ENCODE results near the gene CALM3.
A peak's percentile ranks its signal among the peaks of the same experiment; 100 is the strongest.

Gene CALM3

DNA sequence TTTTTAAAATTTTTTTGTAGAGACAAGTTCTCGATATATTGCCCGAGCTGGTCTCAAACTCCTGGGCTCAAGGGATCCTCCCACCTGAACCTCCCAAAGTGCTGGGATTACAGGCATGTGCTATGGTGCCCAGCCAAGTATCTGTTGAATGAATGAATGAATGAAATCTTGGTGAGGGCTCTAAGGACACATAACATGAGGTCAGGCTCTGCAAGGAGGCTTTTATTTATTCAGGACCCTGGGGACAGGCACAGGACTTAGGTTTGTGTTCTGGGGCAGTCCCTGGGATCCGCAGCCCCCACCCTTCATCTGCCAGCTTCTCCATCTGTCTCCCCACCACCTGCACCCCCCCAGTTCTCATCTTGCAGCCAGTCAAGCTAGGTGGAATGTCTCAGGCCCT lies 19.1 kb downstream of the CALM3 start:
- no peak for DNase-seq
- no peak overlapping the region for H3K4me3 ChIP-seq (ENCODE audit: control insufficient read depth in 1 of 7, extremely low read depth in 1 of 7, insufficient read depth in 4 of 7, low read depth in 2 of 7, low read length in 6 of 7)
- peaks cover 3 to 83% (median 70%) of the 10 kb centered on the region in 4 experiments for H3K4me1 ChIP-seq (ENCODE audit: control extremely low read depth in 1 of 4, control insufficient read depth in 4 of 4, insufficient read depth in 4 of 4, low read length in 3 of 4)
- no peak overlapping the region for H3K27ac ChIP-seq (ENCODE audit: insufficient read depth in 1 of 2, low read depth in 1 of 2, low read length in 2 of 2, poor library complexity in 1 of 2, severe bottlenecking in 2 of 2)
- WGBS (ENCODE audit: insufficient coverage) = 85% methylated on average over 3 of the region's 3 CpGs
- POLR2A ChIA-PET = interaction anchor here (1.2 kb wide), 1 partner anchor 9 kb away, joined by 3 read pairs; no protein-coding TSS in a partner anchor
- H3K27me3 ChIP-seq (replicated peaks in 2 of 5; ENCODE audit: control insufficient read depth in 4 of 5, insufficient read depth in 5 of 5, low read length in 4 of 5) = no peaks in the 10 kb centered on the region
- H3K9me3 ChIP-seq (ENCODE audit: control extremely low read depth in 1 of 5, control insufficient read depth in 4 of 5, insufficient read depth in 2 of 5, low read depth in 1 of 5, low read length in 4 of 5) = no peaks in the 10 kb centered on the region
- CTCF ChIA-PET = interaction anchor here (1.1 to 13.9 kb wide), 6 partner anchors 8 to 53 kb away, joined by 3 to 172 read pairs (median 7); partner anchors contain the start of genes DACT3 and PTGIR
- H3K36me3 ChIP-seq (ENCODE audit: control insufficient read depth in 4 of 4, insufficient read depth in 4 of 4, low read length in 3 of 4) = no peaks in the 10 kb centered on the region

DNA sequence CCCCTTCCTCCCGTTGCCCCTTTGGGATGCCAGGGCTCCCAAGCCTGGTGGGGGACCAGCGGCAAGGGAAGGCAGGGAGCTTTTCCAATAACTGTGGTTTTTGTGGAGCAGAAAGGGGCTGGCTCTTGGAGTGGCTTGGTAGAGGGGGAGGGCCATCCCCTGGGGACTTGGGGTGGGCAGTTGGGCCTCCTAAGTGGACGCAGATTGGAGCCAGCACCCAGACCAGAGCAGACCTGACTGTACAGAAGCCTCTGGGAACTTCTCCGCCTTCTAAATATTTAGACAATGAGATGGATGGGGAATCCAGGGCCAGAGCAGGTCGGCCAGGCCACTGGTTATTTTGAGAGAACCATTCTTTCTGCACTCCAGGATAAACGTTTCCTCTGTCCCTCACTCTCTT lies 19.6 kb downstream of the CALM3 start:
- no peak overlapping the region for H3K27ac ChIP-seq (ENCODE audit: insufficient read depth in 1 of 2, low read depth in 1 of 2, low read length in 2 of 2, poor library complexity in 1 of 2, severe bottlenecking in 2 of 2)
- H3K36me3 ChIP-seq (ENCODE audit: control insufficient read depth in 4 of 4, insufficient read depth in 4 of 4, low read length in 3 of 4) = no peaks in the 10 kb centered on the region
- CTCF ChIA-PET = interaction anchor here (1.7 to 13.9 kb wide), 4 partner anchors 8 to 41 kb away, joined by 7 to 172 read pairs (median 10); partner anchors contain the start of genes DACT3 and PTGIR
- H3K4me1 ChIP-seq (ENCODE audit: control extremely low read depth in 1 of 4, control insufficient read depth in 4 of 4, insufficient read depth in 4 of 4, low read length in 3 of 4) = peaks cover 3 to 85% (median 74%) of the 10 kb centered on the region in 4 experiments
- no peaks in the 10 kb centered on the region for H3K9me3 ChIP-seq (ENCODE audit: control extremely low read depth in 1 of 5, control insufficient read depth in 4 of 5, insufficient read depth in 2 of 5, low read depth in 1 of 5, low read length in 4 of 5)
- H3K4me3 ChIP-seq (ENCODE audit: control insufficient read depth in 1 of 7, extremely low read depth in 1 of 7, insufficient read depth in 4 of 7, low read depth in 2 of 7, low read length in 6 of 7) = no peak overlapping the region
- no peaks in the 10 kb centered on the region for H3K27me3 ChIP-seq (replicated peaks in 2 of 5; ENCODE audit: control insufficient read depth in 4 of 5, insufficient read depth in 5 of 5, low read length in 4 of 5)
- POLR2A ChIA-PET = no interaction called here
- 85% methylated on average over 2 of the region's 6 CpGs for WGBS (ENCODE audit: insufficient coverage)
- no peak for DNase-seq

DNA sequence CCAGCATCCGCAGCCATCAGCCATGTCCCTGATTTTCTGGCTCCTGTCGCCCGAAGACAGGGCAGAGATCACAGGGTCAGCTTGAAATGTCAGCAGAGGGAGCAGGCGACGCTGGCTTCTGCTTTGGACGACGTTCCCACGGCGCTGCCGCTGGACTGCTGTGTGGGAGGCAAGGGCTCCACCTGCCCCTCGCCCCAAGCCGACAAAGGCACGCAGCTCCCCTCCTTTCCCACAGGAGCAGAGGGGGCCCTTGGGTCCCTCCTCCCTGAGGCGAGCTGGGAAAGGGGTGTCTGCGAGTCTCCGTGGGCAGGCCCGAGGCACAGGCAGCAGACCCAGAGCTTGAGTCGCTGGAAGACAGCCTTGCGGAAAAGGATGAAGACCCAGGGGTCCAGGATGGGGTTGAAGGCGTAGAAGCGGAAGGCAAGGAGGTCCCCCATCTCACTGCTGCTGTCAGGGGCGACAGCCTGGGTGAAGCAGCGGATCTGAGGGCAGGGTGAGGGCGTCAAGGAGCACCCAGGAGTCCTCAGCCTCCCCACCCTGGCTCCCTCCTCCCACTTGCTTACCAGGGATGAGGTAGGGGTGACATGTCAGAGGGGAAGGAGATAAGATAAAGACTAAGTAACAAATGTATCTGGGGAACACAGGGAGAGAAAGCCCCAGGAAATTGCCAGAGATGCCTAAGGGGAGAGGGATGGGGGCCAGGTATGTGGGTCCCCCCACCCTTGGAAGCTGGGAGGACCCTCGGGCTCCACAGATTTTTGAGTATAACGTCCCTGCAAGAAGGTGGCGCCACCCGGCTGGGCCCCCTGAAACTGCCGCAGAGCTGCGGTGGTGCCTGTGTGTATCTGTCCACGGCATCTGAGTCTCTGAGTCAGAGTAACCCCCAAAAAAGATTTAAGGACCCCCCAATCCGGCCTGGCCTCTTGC lies 20.3 kb downstream of the CALM3 start:
- DNase-seq = peak in 1 of 3 donors; percentile 22
- Histone ChIP-seq H3K27ac (ENCODE audit: insufficient read depth in 1 of 2, low read depth in 1 of 2, low read length in 2 of 2, poor library complexity in 1 of 2, severe bottlenecking in 2 of 2) (peak overlapping the region in 1 of 2 experiments; percentile 25), H3K27me3 (replicated peaks in 2 of 5; ENCODE audit: control insufficient read depth in 4 of 5, insufficient read depth in 5 of 5, low read length in 4 of 5) (no peaks in the 10 kb centered on the region), H3K9me3 (ENCODE audit: control extremely low read depth in 1 of 5, control insufficient read depth in 4 of 5, insufficient read depth in 2 of 5, low read depth in 1 of 5, low read length in 4 of 5) (no peaks in the 10 kb centered on the region), H3K36me3 (ENCODE audit: control insufficient read depth in 4 of 4, insufficient read depth in 4 of 4, low read length in 3 of 4) (no peaks in the 10 kb centered on the region), H3K4me1 (ENCODE audit: control extremely low read depth in 1 of 4, control insufficient read depth in 4 of 4, insufficient read depth in 4 of 4, low read length in 3 of 4) (peaks cover 3 to 86% (median 75%) of the 10 kb centered on the region in 4 experiments), H3K4me3 (ENCODE audit: control insufficient read depth in 1 of 7, extremely low read depth in 1 of 7, insufficient read depth in 4 of 7, low read depth in 2 of 7, low read length in 6 of 7) (no peak overlapping the region)
- POLR2A ChIA-PET = no interaction called here
- CTCF ChIA-PET = interaction anchor here (1.7 to 13.9 kb wide), 3 partner anchors 7 to 40 kb away, joined by 7 to 172 read pairs (median 12); partner anchors contain the start of genes DACT3 and PTGIR
- whole genome bisulfite sequencing (ENCODE audit: insufficient coverage) = 93% methylated on average over 25 of the region's 32 CpGs

DNA sequence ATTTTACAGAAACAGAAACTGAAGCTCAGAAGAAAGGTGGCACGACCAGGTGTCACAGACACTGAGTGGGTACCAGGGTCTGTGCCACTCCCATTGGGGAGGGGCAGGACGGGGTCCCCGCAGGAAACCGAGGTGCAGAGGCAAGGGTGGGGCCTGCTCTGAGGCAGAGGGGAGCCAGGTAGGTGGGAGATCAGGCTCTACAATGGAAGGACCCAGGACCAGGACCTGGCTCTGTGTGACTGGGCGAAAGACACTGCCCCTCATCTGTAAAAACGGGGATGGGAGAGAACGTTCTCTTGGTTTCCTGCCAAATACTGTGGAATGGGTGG lies 21.0 kb downstream of the CALM3 start:
- H3K36me3 ChIP-seq (ENCODE audit: control insufficient read depth in 4 of 4, insufficient read depth in 4 of 4, low read length in 3 of 4) = no peaks in the 10 kb centered on the region
- ChIA-PET POLR2A (no interaction called here), CTCF (interaction anchor here (0.9 to 13.9 kb wide), 4 partner anchors 7 to 40 kb away, joined by 3 to 172 read pairs (median 8); partner anchors contain the start of genes DACT3 and PTGIR)
- H3K4me3 ChIP-seq (ENCODE audit: control insufficient read depth in 1 of 7, extremely low read depth in 1 of 7, insufficient read depth in 4 of 7, low read depth in 2 of 7, low read length in 6 of 7) = no peak overlapping the region
- H3K27me3 ChIP-seq (replicated peaks in 2 of 5; ENCODE audit: control insufficient read depth in 4 of 5, insufficient read depth in 5 of 5, low read length in 4 of 5) = no peaks in the 10 kb centered on the region
- H3K27ac ChIP-seq (ENCODE audit: insufficient read depth in 1 of 2, low read depth in 1 of 2, low read length in 2 of 2, poor library complexity in 1 of 2, severe bottlenecking in 2 of 2) = peak overlapping the region in 1 of 2 experiments; percentile 25
- H3K9me3 ChIP-seq (ENCODE audit: control extremely low read depth in 1 of 5, control insufficient read depth in 4 of 5, insufficient read depth in 2 of 5, low read depth in 1 of 5, low read length in 4 of 5) = no peaks in the 10 kb centered on the region
- 53% methylated on average over 7 of the region's 7 CpGs for WGBS (ENCODE audit: insufficient coverage)
- peaks cover 3 to 83% (median 71%) of the 10 kb centered on the region in 4 experiments for H3K4me1 ChIP-seq (ENCODE audit: control extremely low read depth in 1 of 4, control insufficient read depth in 4 of 4, insufficient read depth in 4 of 4, low read length in 3 of 4)
- DNase-seq = no peak

DNA sequence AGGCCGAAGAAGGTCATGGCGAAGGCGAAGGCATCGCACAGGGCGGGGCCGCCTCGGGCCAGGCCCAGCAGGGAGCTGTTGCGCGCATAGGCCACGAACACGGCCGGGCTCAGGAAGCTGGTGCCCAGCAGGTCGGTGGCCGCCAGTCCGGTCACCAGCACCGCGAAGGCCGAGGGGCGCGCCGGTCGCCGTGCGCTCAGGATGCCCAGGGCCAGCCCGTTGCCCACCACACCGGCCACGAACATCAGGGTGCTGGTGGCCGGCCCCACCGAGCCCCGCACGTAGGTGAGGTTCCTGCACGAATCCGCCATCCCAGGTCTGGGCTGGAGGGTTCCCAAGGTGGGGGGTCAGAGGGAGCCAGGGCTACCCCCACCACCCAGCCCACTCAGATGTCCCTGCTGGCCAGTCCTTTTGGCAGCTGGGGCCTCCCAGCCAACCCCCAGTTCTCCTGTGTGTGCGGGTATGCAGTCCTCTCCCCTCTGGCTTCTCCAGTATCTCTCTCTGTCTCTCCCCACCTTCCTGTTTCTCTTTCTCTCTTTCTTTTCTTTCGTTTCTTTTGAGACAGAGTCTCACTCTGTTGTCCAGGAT lies 22.9 kb downstream of the CALM3 start:
- CTCF ChIA-PET = interaction anchor here (0.6 to 13.9 kb wide), 3 partner anchors 5 to 49 kb away, joined by 3 to 172 read pairs (median 172); partner anchors contain the start of gene PTGIR
- 92% methylated on average over 35 of the region's 35 CpGs for WGBS (ENCODE audit: insufficient coverage)
- no peaks in the 10 kb centered on the region for H3K9me3 ChIP-seq (ENCODE audit: control extremely low read depth in 1 of 5, control insufficient read depth in 4 of 5, insufficient read depth in 2 of 5, low read depth in 1 of 5, low read length in 4 of 5)
- no peaks in the 10 kb centered on the region for H3K27me3 ChIP-seq (replicated peaks in 2 of 5; ENCODE audit: control insufficient read depth in 4 of 5, insufficient read depth in 5 of 5, low read length in 4 of 5)
- no peaks in the 10 kb centered on the region for H3K36me3 ChIP-seq (ENCODE audit: control insufficient read depth in 4 of 4, insufficient read depth in 4 of 4, low read length in 3 of 4)
- POLR2A ChIA-PET = no interaction called here
- no peak overlapping the region for H3K27ac ChIP-seq (ENCODE audit: insufficient read depth in 1 of 2, low read depth in 1 of 2, low read length in 2 of 2, poor library complexity in 1 of 2, severe bottlenecking in 2 of 2)
- no peak for DNase-seq
- no peak overlapping the region for H3K4me3 ChIP-seq (ENCODE audit: control insufficient read depth in 1 of 7, extremely low read depth in 1 of 7, insufficient read depth in 4 of 7, low read depth in 2 of 7, low read length in 6 of 7)
- H3K4me1 ChIP-seq (ENCODE audit: control extremely low read depth in 1 of 4, control insufficient read depth in 4 of 4, insufficient read depth in 4 of 4, low read length in 3 of 4) = peaks cover 3 to 75% (median 61%) of the 10 kb centered on the region in 4 experiments

DNA sequence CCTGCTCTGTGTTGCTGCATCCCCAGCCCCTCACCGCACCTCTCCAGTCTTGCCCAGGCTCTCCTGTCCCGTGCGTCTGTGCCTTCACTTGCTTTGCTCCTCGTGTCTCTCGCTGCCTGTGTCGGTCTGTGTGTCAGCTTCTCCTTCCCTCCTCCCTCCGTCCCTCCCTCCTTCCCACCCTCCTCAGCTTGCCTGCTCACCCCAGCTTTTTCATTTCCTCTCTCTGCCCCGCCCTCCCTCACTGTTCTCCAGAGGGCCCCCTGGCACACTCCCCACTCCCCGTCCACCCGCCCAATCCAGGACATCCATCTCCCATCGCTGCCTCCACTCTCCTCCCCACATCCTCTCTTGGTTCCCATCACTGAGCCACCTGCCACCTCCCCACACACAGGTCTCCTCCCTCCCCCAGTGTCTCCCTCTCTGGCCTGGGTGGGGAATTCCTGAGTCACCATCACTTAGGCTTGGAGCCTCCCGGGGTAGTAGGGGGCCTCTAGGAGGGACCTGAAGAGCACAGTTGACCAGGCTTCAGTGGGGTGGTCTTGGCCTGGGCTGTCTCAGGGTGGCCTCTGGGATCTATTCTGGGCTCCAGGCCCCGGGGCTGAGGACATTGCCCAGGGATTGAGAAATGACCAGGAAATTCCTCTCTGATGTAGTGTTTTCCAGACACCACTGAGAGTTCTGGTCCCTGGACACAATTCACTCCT lies 24.0 kb downstream of the CALM3 start, which contains the start of gene PTGIR:
Gene PTGIR (minus strand): TSS at position 132 of the 704 bp plus-strand sequence. CDS start 864 bp downstream, outside the sequence.
- H3K27me3 ChIP-seq (replicated peaks in 2 of 5; ENCODE audit: control insufficient read depth in 4 of 5, insufficient read depth in 5 of 5, low read length in 4 of 5) = no peaks in the 10 kb centered on the region
- ChIA-PET POLR2A (interaction anchor here (0.5 kb wide), 1 partner anchor 406 kb away, joined by 3 read pairs; no protein-coding TSS in a partner anchor), CTCF (interaction anchor here (11.3 kb wide), 1 partner anchor 8 kb away, joined by 172 read pairs; no protein-coding TSS in a partner anchor)
- H3K4me3 ChIP-seq (ENCODE audit: control insufficient read depth in 1 of 7, extremely low read depth in 1 of 7, insufficient read depth in 4 of 7, low read depth in 2 of 7, low read length in 6 of 7) = peak within 1 kb of the TSS in 4 of 7 experiments; percentile 9 to 44 (median 35)
- H3K27ac ChIP-seq (ENCODE audit: insufficient read depth in 1 of 2, low read depth in 1 of 2, low read length in 2 of 2, poor library complexity in 1 of 2, severe bottlenecking in 2 of 2) = no peak within 1 kb of the TSS
- no peaks in the 10 kb centered on the region for H3K36me3 ChIP-seq (ENCODE audit: control insufficient read depth in 4 of 4, insufficient read depth in 4 of 4, low read length in 3 of 4)
- WGBS (ENCODE audit: insufficient coverage) = 10% methylated on average over 13 of the region's 13 CpGs
- peaks cover 3 to 75% (median 62%) of the 10 kb centered on the region in 4 experiments for H3K4me1 ChIP-seq (ENCODE audit: control extremely low read depth in 1 of 4, control insufficient read depth in 4 of 4, insufficient read depth in 4 of 4, low read length in 3 of 4)
- no peaks in the 10 kb centered on the region for H3K9me3 ChIP-seq (ENCODE audit: control extremely low read depth in 1 of 5, control insufficient read depth in 4 of 5, insufficient read depth in 2 of 5, low read depth in 1 of 5, low read length in 4 of 5)
- DNase-seq = peak in 2 of 3 donors; percentile 62 to 67

Data from common myeloid progenitor, CD34-positive (primary cell).